CD14-positive monocyte (primary cell): ENCODE results near the gene POLH. TPM values are rescaled to one million over a fixed set of nuclear protein-coding genes. Genes with fewer than 3 reads are reported as not detected.

Experiments used
- DNase-seq, 3 donors: peaks; one replicate each; pipeline ENCODE4 v3.0.0-alpha.2; 2011 to 2022
- H2AFZ ChIP-seq: 2 replicates; pipeline ENCODE4 v1.6.0; 2012; ENCODE audit warnings: mild to moderate bottlenecking, low read depth, low read length, inconsistent platforms; ENCODE audit not compliant: insufficient read depth, poor library complexity, severe bottlenecking
- H3K27ac ChIP-seq, 2 donors: 1 replicate in 1 of 2; 2 replicates in 1 of 2; pipeline ENCODE4 v1.5.1; 2012 to 2013; ENCODE audit warnings: low read length in 2 of 2, control low read depth in 1 of 2, inconsistent platforms in 1 of 2, low read depth in 1 of 2, mild to moderate bottlenecking in 1 of 2
- H3K27me3 ChIP-seq, 2 donors: one replicate each; pipeline versions ENCODE4 v1.6.0 to v1.6.1; 2011 to 2013; ENCODE audit warnings: low read length in 2 of 2; ENCODE audit not compliant: control insufficient read depth in 2 of 2, insufficient read depth in 2 of 2
- H3K36me3 ChIP-seq, 2 donors: replicated peaks in 1 of 2; 1 replicate in 1 of 2; 2 replicates in 1 of 2; pipeline versions ENCODE4 v1.5.1 to v1.6.1; 2012 to 2013; ENCODE audit warnings: low read length in 2 of 2, control low read depth in 1 of 2, inconsistent platforms in 1 of 2, mild to moderate bottlenecking in 1 of 2; ENCODE audit not compliant: insufficient read depth in 2 of 2, control insufficient read depth in 1 of 2
- H3K4me1 ChIP-seq, 2 donors: 1 replicate in 1 of 2; 2 replicates in 1 of 2; pipeline versions ENCODE4 v1.5.1 to v1.6.1; 2012 to 2013; ENCODE audit warnings: low read length in 2 of 2, control low read depth in 1 of 2, inconsistent platforms in 1 of 2, mild to moderate bottlenecking in 1 of 2, moderate library complexity in 1 of 2; ENCODE audit not compliant: insufficient read depth in 2 of 2, control insufficient read depth in 1 of 2
- H3K4me2 ChIP-seq: replicated peaks from 2 replicates; pipeline ENCODE3; 2012; ENCODE audit warnings: low read length, moderate library complexity, mild to moderate bottlenecking; ENCODE audit not compliant: poor library complexity, severe bottlenecking; ENCODE audit errors: extremely low read depth
- H3K4me3 ChIP-seq, 3 experiments: fragments of 200-600 bp in 1 of 3; sonication (generic) in 1 of 3; replicated peaks in 1 of 3; 1 replicate in 2 of 3; 2 replicates in 1 of 3; pipeline ENCODE4 v1.5.1; 2011 to 2013; ENCODE audit warnings: low read length in 3 of 3, mild to moderate bottlenecking in 3 of 3, control low read depth in 2 of 3, low read depth in 2 of 3, inconsistent platforms in 1 of 3, moderate library complexity in 1 of 3
- H3K79me2 ChIP-seq: 2 replicates; pipeline ENCODE4 v1.6.0; 2012; ENCODE audit warnings: mild to moderate bottlenecking, control low read depth, inconsistent platforms, low read length, moderate library complexity; ENCODE audit not compliant: insufficient read depth
- H3K9ac ChIP-seq: 2 replicates; pipeline ENCODE4 v1.6.0; 2017; ENCODE audit warnings: low read length, mild to moderate bottlenecking; ENCODE audit not compliant: insufficient read depth, poor library complexity, severe bottlenecking
- H3K9me3 ChIP-seq, 2 donors: replicated peaks in 1 of 2; 1 replicate in 1 of 2; 2 replicates in 1 of 2; pipeline versions ENCODE4 v1.5.1 to v1.6.1; 2012 to 2013; ENCODE audit warnings: low read length in 2 of 2, control low read depth in 1 of 2; ENCODE audit not compliant: control insufficient read depth in 1 of 2, insufficient read depth in 1 of 2
- H4K20me1 ChIP-seq: 2 replicates; pipeline ENCODE4 v1.6.0; 2012; ENCODE audit warnings: mild to moderate bottlenecking, low read length, control low read depth, moderate library complexity; ENCODE audit not compliant: insufficient read depth
- H3K27ac Mint-ChIP-seq, 7 donors: one replicate each; pipeline ENCODE4 v1.8.0; 2020; ENCODE audit warnings: mild to moderate bottlenecking in 7 of 7, mixed read lengths in 7 of 7, moderate library complexity in 6 of 7, inconsistent platforms in 2 of 7
- H3K27me3 Mint-ChIP-seq, 3 donors: one replicate each; pipeline ENCODE4 v1.8.0; 2021 to 2022; ENCODE audit warnings: low read depth in 3 of 3, mild to moderate bottlenecking in 3 of 3, mixed read lengths in 3 of 3, moderate library complexity in 3 of 3, inconsistent platforms in 1 of 3
- H3K36me3 Mint-ChIP-seq, 2 donors: one replicate each; pipeline ENCODE4 v1.8.0; 2020; ENCODE audit warnings: mixed read lengths in 2 of 2, inconsistent platforms in 1 of 2, mild to moderate bottlenecking in 1 of 2
- H3K4me1 Mint-ChIP-seq: one replicate; pipeline ENCODE4 v1.8.0; 2020; ENCODE audit warnings: mild to moderate bottlenecking, mixed read lengths
- H3K4me3 Mint-ChIP-seq, 2 donors: one replicate each; pipeline ENCODE4 v1.8.0; 2020; ENCODE audit warnings: mild to moderate bottlenecking in 2 of 2, mixed read lengths in 2 of 2, moderate library complexity in 1 of 2
- H3K9me3 Mint-ChIP-seq, 7 donors: one replicate each; pipeline ENCODE4 v1.8.0; 2020 to 2022; ENCODE audit warnings: mixed read lengths in 7 of 7, mild to moderate bottlenecking in 6 of 7, moderate library complexity in 6 of 7, inconsistent platforms in 2 of 7
- CTCF ChIP-seq: fragments of 200-600 bp; IDR thresholded peaks from one replicate; pipeline ENCODE4 v1.8.0; 2022; ENCODE audit warnings: antibody characterized with exemption, mild to moderate bottlenecking
- WGBS: methylation state at CpG from one replicate; pipeline ENCODE4 v1.1.5; 2013; ENCODE audit warnings: missing lambda C conversion rate; ENCODE audit not compliant: insufficient coverage; 5-methylcytosine and 5-hydroxymethylcytosine counted together
- intact Hi-C, 2 donors: fragments of 100-400 bp; cut with micrococcal nuclease; formaldehyde crosslinking; loops; one replicate each; pipeline versions ENCODE4 v1.15.0 to v1.15.1; 2023
- polyA plus RNA-seq, 3 donors: library from polyadenylated mRNA; depleted of rRNA in 1 of 3; unstranded in 2 of 3; stranded (reverse) in 1 of 3; fragments of 300-500 nt in 2 of 3; fragments of >200 nt in 1 of 3; fragmentation: Illumina TruSeq in 2 of 3; gene quantifications; 1 replicate in 2 of 3; 2 replicates in 1 of 3; pipeline ENCODE4 v1.2.3, GENCODE V29; 2012 to 2021

POLH gene
- polyA plus RNA-seq, 3 donors = 2.0 to 2.6 (median 2.1) TPM

- Mint-ChIP-seq H3K9me3 (no peaks in the 10 kb centered on the region), H3K27me3 (peaks cover 0 to 8% (median 2%) of the 10 kb centered on the region in 3 donors), H3K36me3 (peaks cover 17 to 25% of the 10 kb centered on the region in 2 donors), H3K4me3 (peak within 1 kb of the TSS; percentile 86 to 94), H3K4me1 (peaks cover 19% of the 10 kb centered on the region), H3K27ac (peak within 1 kb of the TSS in 5 of 7 donors; percentile 53 to 90 (median 65))
- no peak for TF ChIP-seq CTCF
- Histone ChIP-seq H4K20me1 (peaks cover 32% of the 10 kb centered on the region), H3K27ac (no peak within 1 kb of the TSS), H3K79me2 (peaks cover 17% of the 10 kb centered on the region), H3K4me3 (peak within 1 kb of the TSS; percentile 47 to 80 (median 67)), H3K9ac (no peak within 1 kb of the TSS), H3K36me3 (peaks cover 17 to 26% of the 10 kb centered on the region in 2 donors), H3K27me3 (no peaks in the 10 kb centered on the region), H2AFZ (peak within 1 kb of the TSS; percentile 79), H3K9me3 (no peaks in the 10 kb centered on the region), H3K4me2 (peak within 1 kb of the TSS; percentile 76), H3K4me1 (peaks cover 10 to 12% of the 10 kb centered on the region in 2 donors)
- under 1% methylated on average over 45 of the region's 52 CpGs for WGBS
- intact Hi-C loops = no loop called here
- DNase-seq = peak; percentile 43 to 51 (median 48)
These were observed 69.1 kb downstream of the POLH start, which contains the start of gene RSPH9 for GRCh38 chr6:43644940-43645612. TSS of gene RSPH9 (plus strand) at chr6:43645036. CDS start at chr6:43645099, 63 bp downstream.

- no peak for DNase-seq
- no peak for TF ChIP-seq CTCF
- Histone ChIP-seq H4K20me1 (peaks cover 27% of the 10 kb centered on the region), H3K36me3 (peaks cover 12 to 21% of the 10 kb centered on the region in 2 donors), H2AFZ (peak overlapping the region; percentile 79), H3K27me3 (no peaks in the 10 kb centered on the region), H3K9ac (no peak overlapping the region), H3K9me3 (no peaks in the 10 kb centered on the region), H3K4me3 (peak overlapping the region; percentile 47 to 80 (median 67)), H3K79me2 (peaks cover 12% of the 10 kb centered on the region), H3K27ac (no peak overlapping the region), H3K4me2 (peak overlapping the region; percentile 76), H3K4me1 (peaks cover 10 to 12% of the 10 kb centered on the region in 2 donors)
- WGBS = 3% methylated on average over 5 of the region's 9 CpGs
- peaks cover 15% of the 10 kb centered on the region for H3K4me1 Mint-ChIP-seq
- peaks cover 0 to 8% (median 2%) of the 10 kb centered on the region in 3 donors for H3K27me3 Mint-ChIP-seq
- intact Hi-C loops = no loop called here
- peaks cover 12 to 20% of the 10 kb centered on the region in 2 donors for H3K36me3 Mint-ChIP-seq
- no peaks in the 10 kb centered on the region for H3K9me3 Mint-ChIP-seq
- H3K27ac Mint-ChIP-seq = peak overlapping the region in 3 of 7 donors; percentile 53 to 90 (median 85)
- H3K4me3 Mint-ChIP-seq = peak overlapping the region; percentile 86 to 94
These were observed 69.6 kb downstream of the POLH start for GRCh38 chr6:43645613-43645964.
